Measurements from ENCODE around the gene RHEX. TPM values are rescaled to one million over a fixed set of nuclear protein-coding genes. Genes with fewer than 3 reads are reported as not detected.

RHEX gene
- total RNA-seq, 4 donors from 2014 or later, result 0.93 to 9.9 (median 1.7) TPM; not detected in 1

DNA sequence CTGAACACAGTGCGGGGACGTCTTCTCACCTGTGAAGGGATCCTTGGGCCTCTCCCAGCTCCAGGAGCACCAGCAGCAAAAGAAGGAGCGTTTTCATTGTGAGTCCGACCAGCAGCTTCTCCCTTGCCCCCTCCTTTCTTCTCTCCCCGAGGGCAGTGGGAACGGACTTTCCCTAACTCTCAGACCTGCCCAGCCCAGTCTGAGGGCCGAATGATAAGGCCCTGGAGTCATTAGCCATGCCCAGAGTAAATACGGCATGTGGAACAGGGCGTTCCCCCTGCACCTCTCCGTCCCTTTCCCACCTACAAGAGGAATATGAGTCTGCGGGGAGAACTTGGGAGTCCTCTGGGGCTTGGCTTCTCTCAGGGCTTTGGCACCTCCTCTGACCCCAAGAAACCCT lies 29.3 kb upstream of the RHEX start, which contains the start of gene CTSE:
Gene CTSE (minus strand): TSS at position 201 of the 400 bp plus-strand sequence. CDS start 104 bp downstream, at position 97.
- DNase-seq (ENCODE audit: low spot score in 2 of 2), result peak in 1 of 2 donors; percentile 78
- intact Hi-C loops (cut with DNase I; ENCODE audit: low total_unique reads), result no loop called here
- 86 to 88% methylated on average over 11 of the region's 11 CpGs for WGBS, 2 donors
- no peak within 1 kb of the TSS for H3K4me3 ChIP-seq (ENCODE audit: low read depth, poor library complexity, severe bottlenecking)
- TF ChIP-seq POLR2A (IDR thresholded peaks at IDR 0.05) (no peak), CTCF (IDR thresholded peaks at IDR 0.05) (no peak)

DNA sequence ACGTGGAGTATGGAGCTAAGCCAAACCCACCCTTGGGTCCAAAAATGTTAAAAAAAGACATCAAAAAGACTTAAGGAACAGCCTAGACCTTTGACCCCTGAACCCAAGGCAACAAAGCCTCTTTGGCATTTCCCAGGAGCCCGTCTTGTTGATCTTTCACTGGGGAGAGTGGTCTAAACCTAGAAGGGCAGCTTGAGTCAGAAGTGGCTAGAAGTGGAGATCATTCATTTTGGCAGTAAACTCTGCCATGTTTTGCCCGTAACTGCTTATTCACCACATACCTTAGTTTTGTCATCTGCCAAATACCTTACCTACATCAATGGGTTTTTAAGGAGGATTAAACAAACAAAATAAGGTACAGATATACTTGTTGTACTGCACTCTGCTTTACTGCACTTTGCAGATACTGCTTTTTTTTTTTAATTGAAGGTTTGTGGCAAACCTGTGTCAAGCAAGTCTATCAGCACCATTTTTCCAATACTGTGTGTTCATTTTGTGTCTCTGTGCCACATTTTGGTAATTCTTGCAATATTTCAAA lies 27.6 kb upstream of the RHEX start:
- no peak overlapping the region for H3K4me3 ChIP-seq (ENCODE audit: low read depth, poor library complexity, severe bottlenecking)
- no peak for DNase-seq (ENCODE audit: low spot score in 2 of 2)
- intact Hi-C loops (cut with DNase I; ENCODE audit: low total_unique reads), result no loop called here
- 54 to 56% methylated on average over 3 of the region's 3 CpGs for WGBS, 2 donors
- TF ChIP-seq POLR2A (IDR thresholded peaks at IDR 0.05) (no peak), CTCF (IDR thresholded peaks at IDR 0.05) (no peak)

GRCh38 chr1:206029484-206029883 lies 23.5 kb upstream of the RHEX start:
- TF ChIP-seq POLR2A (IDR thresholded peaks at IDR 0.05) (no peak), CTCF (IDR thresholded peaks at IDR 0.05) (no peak)
- no peak overlapping the region for H3K4me3 ChIP-seq (ENCODE audit: low read depth, poor library complexity, severe bottlenecking)
- DNase-seq (ENCODE audit: low spot score in 2 of 2), result peak in 1 of 2 donors; percentile 64
- WGBS, 2 donors, result 10 to 18% methylated on average over 4 of the region's 4 CpGs
- intact Hi-C loops (cut with DNase I; ENCODE audit: low total_unique reads), result no loop called here

DNA sequence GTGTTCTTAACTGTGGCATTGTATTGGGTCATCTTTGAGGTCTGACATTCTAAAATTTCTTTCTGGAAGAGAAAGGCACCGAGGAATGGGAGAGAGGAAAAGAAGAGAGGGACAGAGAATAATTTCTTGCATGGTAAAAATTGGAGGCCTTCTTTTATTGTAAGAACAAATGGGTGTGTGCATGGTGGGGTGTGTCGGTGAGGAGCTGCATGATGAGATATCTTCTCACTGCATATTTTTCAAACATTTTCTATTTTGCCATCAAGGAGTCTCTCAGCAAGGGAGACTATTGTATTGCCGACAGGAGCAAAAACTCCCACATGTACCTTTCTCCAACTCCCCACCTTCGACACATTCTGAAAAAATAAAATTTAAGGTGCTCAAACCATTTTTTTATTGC lies 22.8 kb upstream of the RHEX start:
- no peak for DNase-seq (ENCODE audit: low spot score in 2 of 2)
- no peak for TF ChIP-seq POLR2A (IDR thresholded peaks at IDR 0.05)
- no peak for TF ChIP-seq CTCF (IDR thresholded peaks at IDR 0.05)
- H3K4me3 ChIP-seq (ENCODE audit: low read depth, poor library complexity, severe bottlenecking), result no peak overlapping the region
- intact Hi-C loops (cut with DNase I; ENCODE audit: low total_unique reads), result no loop called here
- 59 to 65% methylated on average over 4 of the region's 4 CpGs for WGBS, 2 donors

- WGBS, 2 donors, result 5 to 8% methylated on average over 4 of the region's 4 CpGs
- intact Hi-C loops (cut with DNase I; ENCODE audit: low total_unique reads), result no loop called here
- H3K4me3 ChIP-seq (ENCODE audit: low read depth, poor library complexity, severe bottlenecking), result no peak overlapping the region
- TF ChIP-seq CTCF (IDR thresholded peaks at IDR 0.05), result no peak
- no peak for TF ChIP-seq POLR2A (IDR thresholded peaks at IDR 0.05)
- peak in 1 of 2 donors; percentile 52 for DNase-seq (ENCODE audit: low spot score in 2 of 2)
These were observed 22.3 kb upstream of the RHEX start for GRCh38 chr1:206030714-206031113.

Data from lower leg skin (tissue), 4 donors.